Astrocyte of the spinal cord (primary cell): Measurements from ENCODE around the gene HOXB4.
A peak's percentile ranks its signal among the peaks of the same experiment; 100 is the strongest.

Source experiments
- DNase-seq: peaks from one replicate; pipeline ENCODE4 v3.0.0; 2011; ENCODE audit warnings: low read depth, low spot score
- H3K4me3 ChIP-seq: 2 replicates; pipeline ENCODE4 v1.5.1; 2011; ENCODE audit warnings: low read depth, mild to moderate bottlenecking, low read length, moderate library complexity
- in situ Hi-C: cut with HindIII; loops from 2 replicates; pipeline ENCODE4 v1.10.0; 2017; ENCODE audit warnings: low sequenced_read_pairs
- TF ChIP-seq, protein P1 (sequence below): IDR thresholded peaks from 2 replicates; pipeline ENCODE4 v1.5.1; 2012; ENCODE audit warnings: low read depth, mild to moderate bottlenecking, low read length, inconsistent platforms

HOXB4 gene

DNA sequence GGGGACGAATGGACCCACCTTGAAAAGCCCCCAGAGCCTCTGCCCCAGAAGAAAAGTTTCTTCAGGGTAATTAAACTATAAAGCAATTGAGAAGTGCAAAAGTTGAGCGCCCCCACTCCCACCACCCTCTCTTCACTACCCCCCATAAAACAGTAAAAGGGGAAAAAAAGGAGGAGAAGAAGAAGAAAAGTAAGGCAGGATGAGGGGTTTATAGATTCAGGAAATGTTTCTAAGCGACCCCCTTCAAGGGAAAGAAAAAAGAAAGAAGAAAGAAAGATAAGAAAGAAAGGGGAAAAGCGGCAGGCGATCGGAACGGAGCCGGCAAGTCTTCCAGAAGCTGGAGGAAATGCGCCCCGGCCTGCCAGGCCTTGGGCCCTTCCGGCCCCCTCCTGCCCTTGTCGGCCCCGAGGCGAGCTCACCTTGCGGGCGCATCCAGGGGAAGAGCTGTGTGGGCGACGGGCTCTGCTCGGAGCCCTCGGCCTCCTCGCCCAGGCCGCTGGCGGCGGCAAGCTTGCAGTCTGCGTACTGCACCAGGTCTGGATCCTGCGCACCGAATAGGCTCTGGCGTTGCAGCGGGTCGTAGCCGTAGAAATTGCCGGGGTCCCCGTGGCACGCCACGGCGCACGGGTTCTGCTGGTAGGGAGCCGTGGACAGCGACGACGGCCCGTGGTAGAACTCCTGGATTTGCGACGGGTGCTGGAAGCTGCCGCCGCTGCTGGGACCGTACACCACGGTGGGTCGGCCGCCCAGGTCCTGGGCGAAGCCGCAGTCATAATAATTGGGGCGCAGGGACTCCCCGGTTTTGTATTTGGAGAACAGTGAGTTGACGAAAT lies 35.9 kb upstream of the HOXB4 start:
- in situ Hi-C loops: no loop called here
- TF ChIP-seq, protein P1, sequence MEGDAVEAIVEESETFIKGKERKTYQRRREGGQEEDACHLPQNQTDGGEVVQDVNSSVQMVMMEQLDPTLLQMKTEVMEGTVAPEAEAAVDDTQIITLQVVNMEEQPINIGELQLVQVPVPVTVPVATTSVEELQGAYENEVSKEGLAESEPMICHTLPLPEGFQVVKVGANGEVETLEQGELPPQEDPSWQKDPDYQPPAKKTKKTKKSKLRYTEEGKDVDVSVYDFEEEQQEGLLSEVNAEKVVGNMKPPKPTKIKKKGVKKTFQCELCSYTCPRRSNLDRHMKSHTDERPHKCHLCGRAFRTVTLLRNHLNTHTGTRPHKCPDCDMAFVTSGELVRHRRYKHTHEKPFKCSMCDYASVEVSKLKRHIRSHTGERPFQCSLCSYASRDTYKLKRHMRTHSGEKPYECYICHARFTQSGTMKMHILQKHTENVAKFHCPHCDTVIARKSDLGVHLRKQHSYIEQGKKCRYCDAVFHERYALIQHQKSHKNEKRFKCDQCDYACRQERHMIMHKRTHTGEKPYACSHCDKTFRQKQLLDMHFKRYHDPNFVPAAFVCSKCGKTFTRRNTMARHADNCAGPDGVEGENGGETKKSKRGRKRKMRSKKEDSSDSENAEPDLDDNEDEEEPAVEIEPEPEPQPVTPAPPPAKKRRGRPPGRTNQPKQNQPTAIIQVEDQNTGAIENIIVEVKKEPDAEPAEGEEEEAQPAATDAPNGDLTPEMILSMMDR: no peak
- peak overlapping the region; percentile 75 for H3K4me3 ChIP-seq
- DNase-seq: peak; percentile 44

DNA sequence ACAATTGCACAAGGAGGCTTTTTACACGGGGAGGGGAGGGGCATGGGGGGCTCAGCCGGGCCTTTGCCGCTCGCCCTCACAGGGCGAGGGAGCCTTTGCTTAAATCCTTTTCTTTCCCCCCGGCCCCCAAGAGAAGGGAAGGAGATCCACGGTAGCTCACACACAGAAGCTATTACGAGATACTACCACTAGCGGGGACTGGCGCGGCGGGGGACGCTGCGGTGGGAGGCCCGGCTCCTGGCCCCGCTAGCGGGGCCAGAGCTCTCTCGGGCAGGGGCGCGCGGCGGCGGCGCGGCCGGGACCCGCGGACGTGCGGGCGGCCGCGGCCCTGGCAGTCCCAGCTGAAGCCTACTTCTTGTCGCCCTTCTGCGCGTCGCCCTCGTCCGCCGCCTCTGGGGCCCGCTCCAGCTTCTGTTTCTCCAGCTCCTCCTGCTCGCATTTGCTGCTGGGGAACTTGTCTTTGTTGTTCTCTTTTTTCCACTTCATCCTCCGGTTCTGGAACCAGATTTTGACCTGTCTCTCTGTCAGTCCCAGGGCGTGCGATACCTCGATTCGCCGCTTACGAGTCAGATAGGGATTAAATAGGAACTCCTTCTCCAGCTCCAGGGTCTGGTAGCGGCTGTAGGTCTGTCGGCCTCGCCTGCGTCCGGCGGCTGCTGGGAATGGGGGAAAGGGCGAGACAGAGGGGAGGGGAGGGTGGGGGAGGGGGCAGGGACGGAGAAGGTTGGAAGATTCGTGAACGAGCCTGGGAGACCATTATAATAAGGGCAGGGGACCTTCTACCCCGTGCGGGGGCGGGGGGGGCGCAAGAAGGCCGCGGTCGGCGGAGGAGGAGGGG lies 34.9 kb upstream of the HOXB4 start:
- in situ Hi-C loops: no loop called here
- DNase-seq: peak; percentile 53
- TF ChIP-seq, protein P1: peak; percentile 11
- H3K4me3 ChIP-seq: peak overlapping the region; percentile 75

- peak overlapping the region; percentile 75 for H3K4me3 ChIP-seq
- in situ Hi-C loops: no loop called here
- TF ChIP-seq, protein P1: no peak
- peak; percentile 61 for DNase-seq
These were observed 34.3 kb upstream of the HOXB4 start for GRCh38 chr17:48612456-48612853.

- peak; percentile 61 for DNase-seq
- H3K4me3 ChIP-seq: peak overlapping the region; percentile 75
- in situ Hi-C loops: no loop called here
- TF ChIP-seq, protein P1: no peak
These were observed 33.7 kb upstream of the HOXB4 start for GRCh38 chr17:48611681-48612455.

GRCh38 chr17:48611213-48611612 lies 33.1 kb upstream of the HOXB4 start:
- peak overlapping the region; percentile 75 for H3K4me3 ChIP-seq
- TF ChIP-seq, protein P1: no peak
- in situ Hi-C loops: no loop called here
- DNase-seq: peak; percentile 49
